SK-N-SH (cell line): ENCODE data around the gene THADA. TPM values are rescaled to one million over a fixed set of nuclear protein-coding genes. Genes with fewer than 3 reads are reported as not detected.

Source experiments
- CTCF ChIA-PET: fragments of 300-600, 350-600 bp; formaldehyde crosslinking; extraction: SDS; loops from one replicate; lab custom pipeline; 2021; lab: Yijun Ruan, JAX
- POLR2A ChIA-PET: fragments of 350-600 bp; sonication (Branson Sonifier 250); formaldehyde crosslinking; extraction: SDS; loops from one replicate; lab custom pipeline; 2020; ENCODE audit warnings: antibody characterized with exemption, inconsistent platforms; lab: Yijun Ruan, JAX
- DNase-seq: peaks from one replicate; pipeline ENCODE4 v3.0.0; 2012
- H2AFZ ChIP-seq: fragments of 200-600 bp; sonication (generic); 2 replicates; pipeline ENCODE4 v1.8.1; 2016; ENCODE audit warnings: antibody characterized with exemption, mild to moderate bottlenecking, low read depth
- H3F3A ChIP-seq: fragments of 200-600 bp; sonication (generic); replicated peaks from 2 replicates; pipeline ENCODE3; 2016; ENCODE audit warnings: antibody characterized with exemption, mild to moderate bottlenecking; ENCODE audit not compliant: insufficient read depth
- H3K27ac ChIP-seq, 2 experiments: fragments of 200-500 bp in 1 of 2; fragments of 200-600 bp in 1 of 2; sonication (Bioruptor generic) in 1 of 2; sonication (generic), shearing (Covaris generic) in 1 of 2; 2 replicates each; pipeline versions ENCODE4 v1.5.1 to v1.6.1; 2014 to 2016; ENCODE audit warnings: low read depth in 2 of 2, inconsistent platforms in 1 of 2, low read length in 1 of 2, mild to moderate bottlenecking in 1 of 2, mixed read lengths in 1 of 2
- H3K27me3 ChIP-seq: fragments of 200-600 bp; sonication (generic), shearing (Covaris generic); 2 replicates; pipeline ENCODE4 v1.6.1; 2016; ENCODE audit warnings: mixed run types; ENCODE audit not compliant: insufficient read depth
- H3K36me3 ChIP-seq, 2 experiments: fragments of 200-500 bp in 1 of 2; fragments of 200-600 bp in 1 of 2; sonication (Bioruptor generic) in 1 of 2; sonication (generic) in 1 of 2; replicated peaks in 1 of 2; 2 replicates each; pipeline versions ENCODE3 to v1.5.1; 2014 to 2016; ENCODE audit warnings: low read length in 1 of 2, mild to moderate bottlenecking in 1 of 2; ENCODE audit not compliant: insufficient read depth in 2 of 2, control insufficient read depth in 1 of 2
- H3K4me1 ChIP-seq, 2 experiments: fragments of 200-500 bp in 1 of 2; fragments of 200-600 bp in 1 of 2; sonication (Bioruptor generic) in 1 of 2; sonication (generic), shearing (Covaris generic) in 1 of 2; 2 replicates each; pipeline versions ENCODE4 v1.5.1 to v1.6.1; 2014 to 2016; ENCODE audit warnings: low read depth in 1 of 2, low read length in 1 of 2, mixed run types in 1 of 2; ENCODE audit not compliant: insufficient read depth in 2 of 2, control insufficient read depth in 1 of 2
- H3K4me2 ChIP-seq: fragments of 200-600 bp; sonication (generic), shearing (Covaris generic); 2 replicates; pipeline ENCODE4 v1.6.1; 2017; ENCODE audit warnings: mixed run types
- H3K4me3 ChIP-seq, 2 experiments: fragments of 200-500 bp in 1 of 2; fragments of 200-600 bp in 1 of 2; sonication (Bioruptor generic) in 1 of 2; sonication (generic), shearing (Covaris generic) in 1 of 2; 2 replicates each; pipeline versions ENCODE4 v1.5.1 to v1.8.1; 2014 to 2016; ENCODE audit warnings: low read depth in 2 of 2, inconsistent platforms in 1 of 2, low read length in 1 of 2, mild to moderate bottlenecking in 1 of 2, mixed read lengths in 1 of 2, moderate library complexity in 1 of 2
- H3K79me2 ChIP-seq: fragments of 200-600 bp; sonication (generic); 2 replicates; pipeline ENCODE4 v1.8.1; 2017; ENCODE audit warnings: mild to moderate bottlenecking; ENCODE audit not compliant: insufficient read depth
- H3K9ac ChIP-seq: fragments of 200-600 bp; sonication (generic); 2 replicates; pipeline ENCODE4 v1.6.1; 2017; ENCODE audit warnings: mixed run types
- H3K9me2 ChIP-seq: fragments of 200-600 bp; sonication (generic); 2 replicates; pipeline ENCODE4 v1.6.1; 2017; ENCODE audit warnings: mixed run types
- H3K9me3 ChIP-seq: fragments of 200-600 bp; sonication (generic); 2 replicates; pipeline ENCODE4 v1.6.1; 2017; ENCODE audit warnings: mixed run types, mild to moderate bottlenecking, moderate library complexity
- H4K20me1 ChIP-seq: fragments of 200-600 bp; sonication (generic); 2 replicates; pipeline ENCODE4 v1.6.1; 2017; ENCODE audit warnings: mild to moderate bottlenecking, mixed run types; ENCODE audit not compliant: insufficient read depth
- CHD2 ChIP-seq: fragments of 150-350 bp; IDR thresholded peaks from 2 replicates; pipeline ENCODE4 v1.6.1; 2018; ENCODE audit warnings: low read length; ENCODE audit not compliant: partially characterized antibody
- ELF1 ChIP-seq: IDR thresholded peaks from 2 replicates; pipeline ENCODE4 v1.4.0; 2012
- EZH2phosphoT487 ChIP-seq: fragments of 200-600 bp; sonication (generic); IDR thresholded peaks from 2 replicates; pipeline ENCODE4 v1.6.1; 2017; ENCODE audit warnings: low read depth, mixed run types, mild to moderate bottlenecking, antibody characterized with exemption, moderate library complexity, borderline replicate concordance
- FOSL2 ChIP-seq: IDR thresholded peaks from 2 replicates; pipeline ENCODE4 v1.4.0; 2012; ENCODE audit warnings: low read depth, mild to moderate bottlenecking, moderate library complexity, borderline replicate concordance
- FOXJ3 ChIP-seq: sonication (generic); formaldehyde crosslinking; IDR thresholded peaks from 2 replicates; pipeline ENCODE4 v1.5.1; 2020; ENCODE audit warnings: mild to moderate bottlenecking, missing genetic modification reagents
- FOXM1 ChIP-seq: IDR thresholded peaks from 2 replicates; pipeline ENCODE4 v1.4.0; 2012; ENCODE audit warnings: low read depth, mild to moderate bottlenecking
- GABPA ChIP-seq: IDR thresholded peaks from 2 replicates; pipeline ENCODE4 v1.4.0; 2012; ENCODE audit warnings: low read depth, mild to moderate bottlenecking
- GATA2 ChIP-seq: sonication (generic); formaldehyde crosslinking; IDR thresholded peaks from 2 replicates; pipeline ENCODE4 v1.5.0; 2020; ENCODE audit warnings: mild to moderate bottlenecking, missing genetic modification reagents
- IRF3 ChIP-seq: fragments of 150-350 bp; IDR thresholded peaks from 2 replicates; pipeline ENCODE4 v1.6.1; 2016; ENCODE audit warnings: mild to moderate bottlenecking, low read depth, low read length
- JUND ChIP-seq: IDR thresholded peaks from 2 replicates; pipeline ENCODE4 v1.4.0; 2012
- MEF2A ChIP-seq: IDR thresholded peaks from 2 replicates; pipeline ENCODE4 v1.4.0; 2012; ENCODE audit warnings: low read depth, borderline replicate concordance
- NFIC ChIP-seq: IDR thresholded peaks from 2 replicates; pipeline ENCODE4 v1.4.0; 2012; ENCODE audit warnings: borderline replicate concordance
- PBX3 ChIP-seq: IDR thresholded peaks from 2 replicates; pipeline ENCODE4; 2012
- POLR2AphosphoS5 ChIP-seq: IDR thresholded peaks from 2 replicates; pipeline ENCODE4 v1.6.1; 2012; ENCODE audit warnings: low read depth, low read length
- REST ChIP-seq: IDR thresholded peaks from 2 replicates; pipeline ENCODE4 v1.6.1; 2012; ENCODE audit warnings: mild to moderate bottlenecking, low read depth, low read length, moderate library complexity
- RFX5 ChIP-seq: IDR thresholded peaks from 2 replicates; pipeline ENCODE4 v1.6.1; 2012; ENCODE audit warnings: mild to moderate bottlenecking, improper control_type of control experiment, low read length
- SIN3A ChIP-seq: IDR thresholded peaks from 2 replicates; pipeline ENCODE4 v1.6.1; 2012; ENCODE audit warnings: low read depth, mild to moderate bottlenecking, low read length, moderate library complexity, borderline replicate concordance
- TCF12 ChIP-seq: IDR thresholded peaks from 2 replicates; pipeline ENCODE4 v1.4.0; 2012
- USF1 ChIP-seq: IDR thresholded peaks from 2 replicates; pipeline ENCODE4 v1.4.0; 2012; ENCODE audit warnings: low read depth, borderline replicate concordance
- USF2 ChIP-seq: fragments of 150-350 bp; IDR thresholded peaks from 2 replicates; pipeline ENCODE4 v1.6.1; 2017; ENCODE audit warnings: antibody characterized with exemption, low read length, low read depth, borderline replicate concordance
- WGBS: methylation state at CpG from one replicate; pipeline ENCODE4 v1.1.6; 2017; ENCODE audit warnings: low lambda C conversion rate; 5-methylcytosine and 5-hydroxymethylcytosine counted together
- polyA plus RNA-seq, 3 experiments: library from polyadenylated mRNA; depleted of rRNA; stranded (reverse); fragments of >200 nt; gene quantifications; 2 replicates each; pipeline ENCODE4 v1.2.3, GENCODE V29; 2012

Gene THADA
- polyA plus RNA-seq, 1 of the 3 experiments (the other 2 are of a cell fraction), result 25.6 TPM

- H3F3A ChIP-seq, result no peaks in the 10 kb centered on the region
- no peaks in the 10 kb centered on the region for H3K9me2 ChIP-seq
- H3K9ac ChIP-seq, result no peak overlapping the region
- H3K9me3 ChIP-seq, result no peaks in the 10 kb centered on the region
- peaks cover 12 to 13% of the 10 kb centered on the region in 2 experiments for H3K36me3 ChIP-seq
- 97% methylated on average over 3 of the region's 3 CpGs for WGBS
- no peak overlapping the region for H3K4me3 ChIP-seq
- no peak overlapping the region for H3K4me2 ChIP-seq
- no peaks in the 10 kb centered on the region; a peak in 1 of 4 replicates for H3K4me1 ChIP-seq
- no peaks in the 10 kb centered on the region for H4K20me1 ChIP-seq
- ChIA-PET CTCF (interaction anchor here (0.9 to 3.7 kb wide), 6 partner anchors 9 to 703 kb away, joined by 3 to 14 read pairs (median 4); no protein-coding TSS in a partner anchor), POLR2A (no interaction called here)
- TF ChIP-seq SIN3A, result no peak
- no peak for TF ChIP-seq POLR2AphosphoS5
- TF ChIP-seq RFX5, result no peak
- no peak for TF ChIP-seq NFIC
- no peak for TF ChIP-seq MEF2A
- no peak for TF ChIP-seq FOSL2
- no peak for TF ChIP-seq PBX3
- TF ChIP-seq TCF12, result no peak
- no peaks in the 10 kb centered on the region for H3K79me2 ChIP-seq
- DNase-seq, result no peak
- no peak overlapping the region for H3K27ac ChIP-seq
- no peaks in the 10 kb centered on the region for H3K27me3 ChIP-seq
- no peak overlapping the region for H2AFZ ChIP-seq
These were observed 64.6 kb downstream of the THADA start for GRCh38 chr2:43531251-43531650.

- DNase-seq, result no peak
- Histone ChIP-seq H3K36me3 (peaks cover 19 to 26% of the 10 kb centered on the region in 2 experiments), H2AFZ (no peak overlapping the region), H3K79me2 (no peaks in the 10 kb centered on the region; the same call in 1 of the 2 replicates), H3K4me2 (no peak overlapping the region), H3K9me3 (no peaks in the 10 kb centered on the region), H3K9me2 (no peaks in the 10 kb centered on the region), H3F3A (peaks cover 4% of the 10 kb centered on the region), H3K4me3 (no peak overlapping the region), H4K20me1 (no peaks in the 10 kb centered on the region), H3K9ac (no peak overlapping the region), H3K4me1 (peaks cover 0 to 1% of the 10 kb centered on the region in 2 experiments; a peak in 1 of 4 replicates), H3K27ac (no peak overlapping the region; a peak in 1 of 4 replicates), H3K27me3 (no peaks in the 10 kb centered on the region)
- ChIA-PET POLR2A (no interaction called here), CTCF (interaction anchor here (1.4 to 1.6 kb wide), 2 partner anchors 14 to 580 kb away, joined by 3 to 4 read pairs; no protein-coding TSS in a partner anchor)
- TF ChIP-seq GATA2 (no peak), JUND (no peak), FOXJ3 (CRISPR knock-in tag) (no peak), ELF1 (no peak), GABPA (no peak), CHD2 (no peak), RFX5 (no peak), EZH2phosphoT487 (no peak), USF2 (no peak), SIN3A (no peak), IRF3 (no peak), USF1 (no peak), PBX3 (no peak), FOXM1 (no peak), REST (no peak)
These were observed 68.8 kb downstream of the THADA start for GRCh38 chr2:43526994-43527393.
